ENCODE results near the gene KCNIP4. TPM values are rescaled to one million over a fixed set of nuclear protein-coding genes. Genes with fewer than 3 reads are reported as not detected.

KCNIP4 gene
- polyA plus RNA-seq, 1 donor (not counting 4 experiments of a cell fraction or from before 2014, with no cell fraction given), result 0.07 TPM

DNA sequence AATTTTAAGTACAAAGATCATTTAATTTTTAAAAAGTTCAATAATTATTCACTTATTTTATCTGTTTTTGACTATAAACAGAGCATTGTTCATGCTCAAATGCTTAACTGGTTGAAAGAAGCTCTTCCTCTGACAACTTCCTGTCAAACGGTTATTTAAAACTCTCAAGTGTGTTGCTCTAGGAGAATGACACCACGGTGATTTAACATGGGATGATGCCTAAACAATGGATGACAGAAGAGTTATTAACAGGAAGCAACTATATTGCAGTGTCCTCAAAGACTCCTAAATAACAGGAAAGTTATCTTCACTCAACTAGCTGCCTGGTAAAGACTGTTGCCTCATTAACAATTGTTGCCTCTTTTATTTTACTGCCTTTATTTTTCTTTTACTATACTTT is 738.7 kb downstream of the KCNIP4 start:
- no peaks in the 10 kb centered on the region for H3K27me3 ChIP-seq (ENCODE audit: control insufficient read depth, extremely low read depth, insufficient read depth, low read length)
- no peaks in the 10 kb centered on the region for H3K79me2 ChIP-seq (ENCODE audit: control insufficient read depth, insufficient read depth, low read length)
- no peak overlapping the region for H3K4me2 ChIP-seq (ENCODE audit: control insufficient read depth, extremely low read depth, insufficient read depth, low read depth, low read length)
- DNase-seq (ENCODE audit: low read depth, low spot score) (no peak), FAIRE-seq (no peak)
- no peaks in the 10 kb centered on the region for H3K36me3 ChIP-seq (ENCODE audit: control insufficient read depth in 2 of 2, extremely low read depth in 1 of 2, insufficient read depth in 2 of 2, low read length in 2 of 2)
- H3K4me3 ChIP-seq (ENCODE audit: control insufficient read depth in 2 of 3, extremely low read depth in 1 of 3, insufficient read depth in 2 of 3, low read depth in 1 of 3, low read length in 3 of 3), result no peak overlapping the region
- no peak overlapping the region for H2AFZ ChIP-seq (ENCODE audit: control insufficient read depth, low read length)
- no peak overlapping the region for H3K27ac ChIP-seq (ENCODE audit: control insufficient read depth, insufficient read depth, low read length)
- no peaks in the 10 kb centered on the region for H3K9me3 ChIP-seq (ENCODE audit: control insufficient read depth, low read depth, low read length)
- H4K20me1 ChIP-seq (ENCODE audit: control insufficient read depth, extremely low read depth, insufficient read depth, low read length), result no peaks in the 10 kb centered on the region
- H3K4me1 ChIP-seq (ENCODE audit: control insufficient read depth, extremely low read depth, insufficient read depth, low read length), result no peaks in the 10 kb centered on the region
- no peaks in the 10 kb centered on the region for H3K9me1 ChIP-seq (ENCODE audit: control insufficient read depth, extremely low read depth, insufficient read depth, low read length)
- no peak for TF ChIP-seq EZH2 (IDR thresholded peaks at IDR 0.05; ENCODE audit: low read length)
- TF ChIP-seq, protein P1, sequence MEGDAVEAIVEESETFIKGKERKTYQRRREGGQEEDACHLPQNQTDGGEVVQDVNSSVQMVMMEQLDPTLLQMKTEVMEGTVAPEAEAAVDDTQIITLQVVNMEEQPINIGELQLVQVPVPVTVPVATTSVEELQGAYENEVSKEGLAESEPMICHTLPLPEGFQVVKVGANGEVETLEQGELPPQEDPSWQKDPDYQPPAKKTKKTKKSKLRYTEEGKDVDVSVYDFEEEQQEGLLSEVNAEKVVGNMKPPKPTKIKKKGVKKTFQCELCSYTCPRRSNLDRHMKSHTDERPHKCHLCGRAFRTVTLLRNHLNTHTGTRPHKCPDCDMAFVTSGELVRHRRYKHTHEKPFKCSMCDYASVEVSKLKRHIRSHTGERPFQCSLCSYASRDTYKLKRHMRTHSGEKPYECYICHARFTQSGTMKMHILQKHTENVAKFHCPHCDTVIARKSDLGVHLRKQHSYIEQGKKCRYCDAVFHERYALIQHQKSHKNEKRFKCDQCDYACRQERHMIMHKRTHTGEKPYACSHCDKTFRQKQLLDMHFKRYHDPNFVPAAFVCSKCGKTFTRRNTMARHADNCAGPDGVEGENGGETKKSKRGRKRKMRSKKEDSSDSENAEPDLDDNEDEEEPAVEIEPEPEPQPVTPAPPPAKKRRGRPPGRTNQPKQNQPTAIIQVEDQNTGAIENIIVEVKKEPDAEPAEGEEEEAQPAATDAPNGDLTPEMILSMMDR (optimal IDR thresholded peaks at IDR 0.05 in 1 of 3, IDR thresholded peaks at IDR 0.05 in 1 of 3, conservative IDR thresholded peaks at IDR 0.05 in 1 of 3; ENCODE audit: extremely low read depth in 1 of 3, insufficient read depth in 2 of 3, low read length in 3 of 3), result no peak
- H3K9ac ChIP-seq (ENCODE audit: control insufficient read depth, extremely low read depth, insufficient read depth, low read length), result no peak overlapping the region
- dilution Hi-C loops (cut with MboI; ENCODE audit: extremely low pct_ligation_motif_present, low sequenced_read_pairs), result no loop called here

DNA sequence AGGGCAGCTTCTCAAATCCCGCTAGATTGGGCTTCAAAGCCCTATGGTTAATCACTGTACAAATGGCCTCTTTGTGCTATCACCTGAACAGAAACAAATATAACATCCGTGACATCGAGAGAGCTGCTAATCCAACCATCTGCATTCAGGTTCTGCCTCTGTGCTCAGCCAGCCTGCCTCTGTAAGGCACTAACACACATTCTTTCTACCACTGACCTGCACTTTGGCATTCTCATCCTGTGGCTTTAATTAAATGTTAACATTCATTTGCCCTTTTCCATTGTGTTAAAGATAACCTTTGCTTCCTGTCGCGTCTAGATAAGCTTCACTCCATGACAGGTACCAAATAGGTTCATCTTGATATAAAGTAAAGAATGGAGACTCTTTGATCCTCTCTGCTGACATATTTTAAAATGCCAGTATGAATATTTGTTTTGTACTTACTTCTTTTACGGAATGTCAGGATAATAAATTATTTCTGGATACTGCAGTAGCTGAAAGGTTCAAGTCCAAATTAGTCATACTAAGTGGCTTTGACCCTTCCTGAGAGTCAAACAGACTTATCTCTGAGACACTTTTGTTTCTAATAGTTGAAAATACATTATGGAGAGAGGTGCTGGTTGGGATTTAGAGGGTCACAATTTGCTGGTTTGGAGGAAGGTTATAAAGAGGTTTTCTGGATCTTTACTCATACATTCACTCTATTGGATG is 742.6 kb downstream of the KCNIP4 start:
- Histone ChIP-seq H3K9me1 (ENCODE audit: control insufficient read depth, extremely low read depth, insufficient read depth, low read length) (no peaks in the 10 kb centered on the region), H3K4me3 (ENCODE audit: control insufficient read depth in 2 of 3, extremely low read depth in 1 of 3, insufficient read depth in 2 of 3, low read depth in 1 of 3, low read length in 3 of 3) (no peak overlapping the region), H4K20me1 (ENCODE audit: control insufficient read depth, extremely low read depth, insufficient read depth, low read length) (no peaks in the 10 kb centered on the region), H3K27ac (ENCODE audit: control insufficient read depth, insufficient read depth, low read length) (no peak overlapping the region), H3K27me3 (ENCODE audit: control insufficient read depth, extremely low read depth, insufficient read depth, low read length) (no peaks in the 10 kb centered on the region), H3K79me2 (ENCODE audit: control insufficient read depth, insufficient read depth, low read length) (no peaks in the 10 kb centered on the region), H3K4me1 (ENCODE audit: control insufficient read depth, extremely low read depth, insufficient read depth, low read length) (no peaks in the 10 kb centered on the region), H3K36me3 (ENCODE audit: control insufficient read depth in 2 of 2, extremely low read depth in 1 of 2, insufficient read depth in 2 of 2, low read length in 2 of 2) (no peaks in the 10 kb centered on the region), H2AFZ (ENCODE audit: control insufficient read depth, low read length) (no peak overlapping the region), H3K9ac (ENCODE audit: control insufficient read depth, extremely low read depth, insufficient read depth, low read length) (no peak overlapping the region), H3K9me3 (ENCODE audit: control insufficient read depth, low read depth, low read length) (no peaks in the 10 kb centered on the region), H3K4me2 (ENCODE audit: control insufficient read depth, extremely low read depth, insufficient read depth, low read depth, low read length) (no peak overlapping the region)
- FAIRE-seq, result no peak
- no peak for TF ChIP-seq EZH2 (IDR thresholded peaks at IDR 0.05; ENCODE audit: low read length)
- TF ChIP-seq, protein P1 (optimal IDR thresholded peaks at IDR 0.05 in 1 of 3, IDR thresholded peaks at IDR 0.05 in 1 of 3, conservative IDR thresholded peaks at IDR 0.05 in 1 of 3; ENCODE audit: extremely low read depth in 1 of 3, insufficient read depth in 2 of 3, low read length in 3 of 3), result no peak
- dilution Hi-C loops (cut with MboI; ENCODE audit: extremely low pct_ligation_motif_present, low sequenced_read_pairs), result no loop called here
- DNase-seq (ENCODE audit: low read depth, low spot score), result no peak

All from keratinocyte (primary cell).